Suprapubic skin (tissue), 4 donors: ENCODE measurements around the gene KIAA0513.

Source experiments
- EP300 ChIP-seq: sonication (generic); formaldehyde crosslinking; IDR thresholded peaks from one replicate; pipeline ENCODE4 v1.6.1; 2017; ENCODE audit warnings: antibody characterized with exemption
- POLR2A ChIP-seq, 2 donors: fragments of 450-650 bp; IDR thresholded peaks; one replicate each; pipeline ENCODE4 v1.6.1; 2017; ENCODE audit warnings: antibody characterized with exemption in 2 of 2, mild to moderate bottlenecking in 2 of 2, moderate library complexity in 2 of 2
- POLR2AphosphoS5 ChIP-seq, 3 donors: sonication (generic); formaldehyde crosslinking; IDR thresholded peaks; one replicate each; pipeline ENCODE4 v1.6.1; 2017; ENCODE audit warnings: antibody characterized with exemption in 3 of 3
- TF ChIP-seq, protein P1 (sequence below), 2 donors: fragments of 200-600 bp in 1 of 2; fragments of 450-650 bp in 1 of 2; sonication (generic) in 1 of 2; IDR thresholded peaks; one replicate each; pipeline ENCODE4 v1.5.1; 2016 to 2019; ENCODE audit warnings: antibody characterized with exemption in 2 of 2, mild to moderate bottlenecking in 1 of 2, moderate library complexity in 1 of 2

DNA sequence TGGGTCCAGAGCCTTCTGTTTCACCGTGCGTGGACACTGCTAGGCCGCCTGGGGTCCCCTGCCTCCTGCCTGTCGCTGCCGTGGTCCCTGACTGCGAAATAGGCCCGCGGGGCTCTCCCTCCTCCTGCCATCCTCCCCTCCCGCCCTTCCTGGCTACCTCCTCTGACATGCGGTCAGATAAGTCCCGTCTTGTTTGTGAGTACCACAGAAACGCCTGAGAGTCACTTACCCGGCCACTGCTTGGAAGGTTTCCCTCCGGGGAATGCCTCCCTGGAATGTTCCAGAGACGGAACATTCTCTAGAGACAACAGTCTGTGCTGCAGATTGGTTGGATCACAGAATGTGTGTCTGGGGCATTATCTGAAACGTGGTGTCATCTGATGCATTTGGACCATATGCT, 61.9 kb downstream of the KIAA0513 start:
- TF ChIP-seq, protein P1, sequence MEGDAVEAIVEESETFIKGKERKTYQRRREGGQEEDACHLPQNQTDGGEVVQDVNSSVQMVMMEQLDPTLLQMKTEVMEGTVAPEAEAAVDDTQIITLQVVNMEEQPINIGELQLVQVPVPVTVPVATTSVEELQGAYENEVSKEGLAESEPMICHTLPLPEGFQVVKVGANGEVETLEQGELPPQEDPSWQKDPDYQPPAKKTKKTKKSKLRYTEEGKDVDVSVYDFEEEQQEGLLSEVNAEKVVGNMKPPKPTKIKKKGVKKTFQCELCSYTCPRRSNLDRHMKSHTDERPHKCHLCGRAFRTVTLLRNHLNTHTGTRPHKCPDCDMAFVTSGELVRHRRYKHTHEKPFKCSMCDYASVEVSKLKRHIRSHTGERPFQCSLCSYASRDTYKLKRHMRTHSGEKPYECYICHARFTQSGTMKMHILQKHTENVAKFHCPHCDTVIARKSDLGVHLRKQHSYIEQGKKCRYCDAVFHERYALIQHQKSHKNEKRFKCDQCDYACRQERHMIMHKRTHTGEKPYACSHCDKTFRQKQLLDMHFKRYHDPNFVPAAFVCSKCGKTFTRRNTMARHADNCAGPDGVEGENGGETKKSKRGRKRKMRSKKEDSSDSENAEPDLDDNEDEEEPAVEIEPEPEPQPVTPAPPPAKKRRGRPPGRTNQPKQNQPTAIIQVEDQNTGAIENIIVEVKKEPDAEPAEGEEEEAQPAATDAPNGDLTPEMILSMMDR (IDR thresholded peaks at IDR 0.05): no peak
- TF ChIP-seq POLR2A (IDR thresholded peaks at IDR 0.05) (no peak), POLR2AphosphoS5 (IDR thresholded peaks at IDR 0.05) (no peak), EP300 (no peak)
